A673 (cell line): ENCODE results near the gene APOC4.

Experiments
- EZH2 ChIP-seq: fragments of 200-600 bp; sonication (generic); IDR thresholded peaks from 2 replicates; pipeline ENCODE4 v1.6.1; 2017; ENCODE audit warnings: borderline replicate concordance, low read depth, mild to moderate bottlenecking, mixed read lengths, antibody characterized with exemption, low read length; ENCODE audit not compliant: poor library complexity, severe bottlenecking
- TF ChIP-seq, protein P1 (sequence below): fragments of 300-800, 200-600 bp; sonication (generic); conservative IDR thresholded peaks from 2 replicates; pipeline ENCODE4 v1.5.1; 2017; ENCODE audit warnings: low read depth, mild to moderate bottlenecking, antibody characterized with exemption, low read length, moderate library complexity, mixed read lengths

DNA sequence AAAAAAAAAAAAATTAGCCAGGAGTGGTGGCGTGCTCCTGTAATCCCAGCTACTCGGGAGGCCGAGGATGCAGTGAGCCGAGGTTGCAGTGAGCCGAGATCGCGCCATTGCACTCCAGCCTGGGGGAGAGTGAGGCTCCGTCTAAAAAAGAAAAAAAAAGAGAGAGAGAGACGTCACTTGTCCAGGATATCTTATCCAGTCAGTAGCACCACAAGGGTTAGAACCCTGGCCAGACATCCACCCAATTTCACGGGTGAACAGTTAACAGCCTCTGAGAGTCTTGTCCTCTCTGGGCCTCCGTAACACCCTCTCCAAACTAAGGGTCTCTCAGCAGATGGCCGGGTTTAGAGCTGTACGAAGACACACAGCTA is 12.2 kb downstream of the APOC4 start:
- TF ChIP-seq, protein P1, sequence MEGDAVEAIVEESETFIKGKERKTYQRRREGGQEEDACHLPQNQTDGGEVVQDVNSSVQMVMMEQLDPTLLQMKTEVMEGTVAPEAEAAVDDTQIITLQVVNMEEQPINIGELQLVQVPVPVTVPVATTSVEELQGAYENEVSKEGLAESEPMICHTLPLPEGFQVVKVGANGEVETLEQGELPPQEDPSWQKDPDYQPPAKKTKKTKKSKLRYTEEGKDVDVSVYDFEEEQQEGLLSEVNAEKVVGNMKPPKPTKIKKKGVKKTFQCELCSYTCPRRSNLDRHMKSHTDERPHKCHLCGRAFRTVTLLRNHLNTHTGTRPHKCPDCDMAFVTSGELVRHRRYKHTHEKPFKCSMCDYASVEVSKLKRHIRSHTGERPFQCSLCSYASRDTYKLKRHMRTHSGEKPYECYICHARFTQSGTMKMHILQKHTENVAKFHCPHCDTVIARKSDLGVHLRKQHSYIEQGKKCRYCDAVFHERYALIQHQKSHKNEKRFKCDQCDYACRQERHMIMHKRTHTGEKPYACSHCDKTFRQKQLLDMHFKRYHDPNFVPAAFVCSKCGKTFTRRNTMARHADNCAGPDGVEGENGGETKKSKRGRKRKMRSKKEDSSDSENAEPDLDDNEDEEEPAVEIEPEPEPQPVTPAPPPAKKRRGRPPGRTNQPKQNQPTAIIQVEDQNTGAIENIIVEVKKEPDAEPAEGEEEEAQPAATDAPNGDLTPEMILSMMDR: no peak
- TF ChIP-seq EZH2: no peak
